Measurements from ENCODE around the gene TTC14. TPM values are rescaled to one million over a fixed set of nuclear protein-coding genes. Genes with fewer than 3 reads are reported as not detected.

Gene TTC14
- total and polyA plus RNA-seq, 2 of the 4 experiments (the other 2 are of a cell fraction): 16.9 to 38.5 TPM

GRCh38 chr3:180633722-180634121 lies 31.8 kb downstream of the TTC14 start:
- no peak overlapping the region for H3K9ac ChIP-seq (ENCODE audit: low read depth, low read length)
- dilution Hi-C loops (cut with HindIII; ENCODE audit: low sequenced_read_pairs, unreplicated experiment) (no loop called here), intact Hi-C loops (cut with micrococcal nuclease) (no loop called here), in situ Hi-C loops (cut with MboI; ENCODE audit: low sequenced_read_pairs) (no loop called here)
- H3K4me2 ChIP-seq (ENCODE audit: low read depth, low read length): no peak overlapping the region
- no peak for TF ChIP-seq USF2 (IDR thresholded peaks at IDR 0.05; ENCODE audit: low read depth, low read length)
- POLR2A ChIA-PET (ENCODE audit: unreplicated experiment): no interaction called here
- no peaks in the 10 kb centered on the region for H3K9me3 ChIP-seq (ENCODE audit: control insufficient read depth, insufficient read depth, low read length)
- no peaks in the 10 kb centered on the region for H3K36me3 ChIP-seq (ENCODE audit: control insufficient read depth, insufficient read depth, low read length)
- BruUV-seq (replicated peaks): no TSS peak
- no peak overlapping the region for H3K4me3 ChIP-seq (ENCODE audit: insufficient read depth, low read depth, low read length)
- no peak overlapping the region for H3K56ac ChIP-seq (ENCODE audit: extremely low read depth, insufficient read depth, low read length)
- no peak overlapping the region for H2AFZ ChIP-seq (replicated peaks; ENCODE audit: low read length, poor library complexity)
- H3K18ac ChIP-seq (ENCODE audit: low read depth, low read length): no peak overlapping the region
- H3K4ac ChIP-seq (ENCODE audit: low read depth, low read length): no peak overlapping the region
- no peaks in the 10 kb centered on the region for H3K79me1 ChIP-seq (ENCODE audit: low read depth in 1 of 2, low read length in 2 of 2)
- no peak overlapping the region for H2BK5ac ChIP-seq (ENCODE audit: low read depth, low read length, poor library complexity, severe bottlenecking)
- WGBS, 2 experiments (ENCODE audit: extremely low coverage in 2 of 2, insufficient read length in 1 of 2): 0% methylated on average over 1 of the region's 2 CpGs; no CpG with 5 or more reads in 1 of the 2 experiments
- CTCF ChIA-PET: no interaction called here
- no peak overlapping the region for H3K14ac ChIP-seq (replicated peaks; ENCODE audit: low read depth, low read length)
- H3K27me3 ChIP-seq (ENCODE audit: control insufficient read depth, insufficient read depth, low read length): no peaks in the 10 kb centered on the region
- no peaks in the 10 kb centered on the region for H3K9me1 ChIP-seq (ENCODE audit: insufficient read depth, low read length)
- H2BK15ac ChIP-seq (ENCODE audit: low read depth, low read length): no peak overlapping the region
- H2AK9ac ChIP-seq (replicated peaks; ENCODE audit: low read depth, low read length, poor library complexity): no peak overlapping the region
- H4K5ac ChIP-seq (ENCODE audit: low read depth, low read length): no peak overlapping the region
- DNase-seq (no peak), ATAC-seq (ENCODE audit: low read depth) (no peak; the same call in 1 of the 2 replicates)
- H2BK20ac ChIP-seq (ENCODE audit: low read depth, low read length): no peak overlapping the region
- no peak overlapping the region for H2BK120ac ChIP-seq (ENCODE audit: low read depth, low read length)
- H2AK5ac ChIP-seq (ENCODE audit: low read depth, low read length): no peak overlapping the region
- no peaks in the 10 kb centered on the region for H4K20me1 ChIP-seq (ENCODE audit: insufficient read depth, low read length)
- H4K91ac ChIP-seq (ENCODE audit: insufficient read depth, low read depth, low read length): no peak overlapping the region
- no peak overlapping the region for H3K27ac ChIP-seq (ENCODE audit: insufficient read depth, low read length)
- no peaks in the 10 kb centered on the region for H3K4me1 ChIP-seq (ENCODE audit: control insufficient read depth, insufficient read depth, low read length)
- no peak overlapping the region for H4K8ac ChIP-seq (ENCODE audit: low read depth in 2 of 2, low read length in 2 of 2)
- H3K23ac ChIP-seq (ENCODE audit: low read depth, low read length): no peak overlapping the region
